Measurements from ENCODE around the gene LRP2. TPM values are rescaled to one million over a fixed set of nuclear protein-coding genes. Genes with fewer than 3 reads are reported as not detected.

LRP2 gene
- total RNA-seq, 1 experiment from 2014 or later: 0.59 TPM

- Mint-ChIP-seq H3K4me3 (no peak overlapping the region), H3K36me3 (peaks cover 4% of the 10 kb centered on the region; the same call in 1 of the 2 replicates), H3K4me1 (peaks cover 9% of the 10 kb centered on the region), H3K27me3 (ENCODE audit: low read depth) (no peaks in the 10 kb centered on the region; the same call in 1 of the 2 replicates), H3K9me3 (peaks cover 6% of the 10 kb centered on the region), H3K27ac (no peak overlapping the region)
- no peak for DNase-seq (ENCODE audit: low spot score)
- POLR2A ChIA-PET: no interaction called here
- TF ChIP-seq CTCF (IDR thresholded peaks at IDR 0.05) (no peak), AFF4 (CRISPR knock-in tag; IDR thresholded peaks at IDR 0.05; ENCODE audit: borderline replicate concordance) (no peak), ATF1 (CRISPR knock-in tag; IDR thresholded peaks at IDR 0.05) (no peak), ZNF423 (CRISPR knock-in tag; IDR thresholded peaks at IDR 0.05) (no peak), ZNF232 (CRISPR knock-in tag; IDR thresholded peaks at IDR 0.05) (no peak), ZNF219 (CRISPR knock-in tag; IDR thresholded peaks at IDR 0.05; ENCODE audit: borderline replicate concordance) (no peak), IRF2 (CRISPR knock-in tag; IDR thresholded peaks at IDR 0.05; ENCODE audit: borderline replicate concordance, low read depth) (no peak), GTF2I (CRISPR knock-in tag; conservative IDR thresholded peaks at IDR 0.05) (no peak), SMAD4 (CRISPR knock-in tag; IDR thresholded peaks at IDR 0.05) (no peak), TP53 (CRISPR knock-in tag; IDR thresholded peaks at IDR 0.05) (no peak)
- CTCF ChIA-PET: interaction anchor here (0.5 kb wide), 1 partner anchor 1353 kb away, joined by 3 read pairs; no protein-coding TSS in a partner anchor
- ATAC-seq: no peak
Measured at GRCh38 chr2:169247211-169247610, 115.1 kb downstream of the LRP2 start.

GRCh38 chr2:169240405-169240804, 121.9 kb downstream of the LRP2 start:
- no peaks in the 10 kb centered on the region for H3K27me3 Mint-ChIP-seq (ENCODE audit: low read depth)
- no peaks in the 10 kb centered on the region for H3K4me1 Mint-ChIP-seq
- POLR2A ChIA-PET: no interaction called here
- no peak for ATAC-seq
- H3K9me3 Mint-ChIP-seq: no peaks in the 10 kb centered on the region
- DNase-seq (ENCODE audit: low spot score): no peak
- H3K27ac Mint-ChIP-seq: no peak overlapping the region
- no peaks in the 10 kb centered on the region for H3K36me3 Mint-ChIP-seq
- TF ChIP-seq ELF4 (CRISPR knock-in tag; IDR thresholded peaks at IDR 0.05; ENCODE audit: low read depth) (no peak), CBFB (CRISPR knock-in tag; IDR thresholded peaks at IDR 0.05; ENCODE audit: low read depth) (no peak), ESRRA (CRISPR knock-in tag; IDR thresholded peaks at IDR 0.05; ENCODE audit: borderline replicate concordance) (no peak), KAT7 (CRISPR knock-in tag; IDR thresholded peaks at IDR 0.05; ENCODE audit: borderline replicate concordance) (no peak), TEAD1 (CRISPR knock-in tag; IDR thresholded peaks at IDR 0.05) (no peak), ZMAT4 (CRISPR knock-in tag; IDR thresholded peaks at IDR 0.05) (no peak), SP1 (CRISPR knock-in tag; conservative IDR thresholded peaks at IDR 0.05) (no peak), USF1 (CRISPR knock-in tag; IDR thresholded peaks at IDR 0.05) (no peak), HMGA2 (CRISPR knock-in tag; IDR thresholded peaks at IDR 0.05) (no peak), FOXP1 (CRISPR knock-in tag; IDR thresholded peaks at IDR 0.05; ENCODE audit: borderline replicate concordance) (no peak)
- CTCF ChIA-PET: no interaction called here
- H3K4me3 Mint-ChIP-seq: no peak overlapping the region

Data from WTC11 (cell line).